Effector memory CD8-positive, alpha-beta T cell (primary cell): Measurements from ENCODE around the gene HES3.
"Not testable (repeated sequence)": the region's sequence is repeated elsewhere in the genome, so short reads cannot be mapped to it uniquely, and the experiment has no call there.

Experiments
- ATAC-seq: fragments of 150-1000 bp; cut with Tn5 transposase; replicated peaks from 2 replicates; pipeline ENCODE4 v1.10.0; 2021; ENCODE audit warnings: mild to moderate bottlenecking, moderate library complexity
- DNase-seq, 3 experiments: peaks; one replicate each; pipeline ENCODE4 v3.0.0; 2021
- H3K27ac Mint-ChIP-seq, 2 donors: one replicate each; pipeline ENCODE4 v1.8.0; 2022; ENCODE audit warnings: mild to moderate bottlenecking in 2 of 2, mixed read lengths in 2 of 2, moderate library complexity in 2 of 2
- H3K27me3 Mint-ChIP-seq, 2 donors: one replicate each; pipeline ENCODE4 v1.8.0; 2022; ENCODE audit warnings: mixed read lengths in 2 of 2
- H3K36me3 Mint-ChIP-seq: one replicate; pipeline ENCODE4 v1.8.0; 2022; ENCODE audit warnings: mild to moderate bottlenecking, moderate library complexity, mixed read lengths; ENCODE audit not compliant: insufficient read depth
- H3K4me1 Mint-ChIP-seq, 2 donors: one replicate each; pipeline ENCODE4 v1.8.0; 2022; ENCODE audit warnings: low read depth in 2 of 2, mixed read lengths in 2 of 2
- H3K4me3 Mint-ChIP-seq, 2 donors: one replicate each; pipeline ENCODE4 v1.8.0; 2022; ENCODE audit warnings: mild to moderate bottlenecking in 2 of 2, mixed read lengths in 2 of 2, moderate library complexity in 2 of 2
- H3K9me3 Mint-ChIP-seq, 2 donors: one replicate each; pipeline ENCODE4 v1.8.0; 2022; ENCODE audit warnings: mixed read lengths in 2 of 2

The HES3 gene

DNA sequence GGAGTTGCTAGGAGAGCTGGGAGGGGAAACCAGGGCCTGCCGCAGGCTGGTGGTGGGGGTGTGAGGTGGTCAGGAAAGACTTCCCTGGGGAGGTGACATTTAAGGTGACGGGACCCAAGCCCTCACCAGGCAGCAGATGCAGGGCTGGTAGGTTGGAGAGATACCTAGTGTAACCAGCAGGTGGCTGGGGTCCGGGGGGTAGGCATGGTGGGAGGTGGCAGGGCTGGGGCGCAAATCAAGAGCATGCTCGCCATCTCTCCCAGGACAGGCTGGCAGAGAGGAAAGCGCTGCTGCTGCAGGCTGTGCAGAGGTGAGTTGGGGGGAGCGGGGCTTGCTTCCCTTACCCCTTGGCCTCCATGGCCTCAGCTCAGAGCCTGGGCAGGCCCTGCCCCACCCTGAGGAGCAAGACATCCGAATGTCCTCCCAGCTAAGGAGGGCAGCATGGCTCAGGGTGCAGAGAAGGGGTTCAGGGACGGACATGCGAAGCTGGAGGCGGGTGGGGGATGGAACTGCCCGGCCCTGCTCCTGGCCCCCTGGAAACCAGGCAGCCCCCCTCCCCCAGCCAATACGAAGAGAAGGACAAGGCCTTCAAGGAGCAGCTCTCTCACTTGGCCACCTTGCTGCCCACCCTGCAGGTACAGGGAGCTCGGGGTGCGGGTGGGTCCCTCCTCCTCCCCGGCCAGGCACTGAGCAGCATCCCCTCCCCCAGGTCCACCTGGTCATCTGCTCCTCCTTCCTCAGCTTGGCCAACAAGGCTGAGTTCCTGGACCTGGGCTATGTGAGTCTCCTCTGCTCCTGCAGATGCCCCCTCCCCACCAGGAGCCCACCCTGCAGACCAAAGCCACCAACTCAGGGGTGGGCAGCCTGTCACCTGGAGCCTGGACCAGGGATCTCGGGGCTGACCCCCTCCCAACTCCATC lies 34.1 kb upstream of the HES3 start:
- H3K4me1 Mint-ChIP-seq, result peaks cover 0 to 8% of the 10 kb centered on the region in 2 donors

DNA sequence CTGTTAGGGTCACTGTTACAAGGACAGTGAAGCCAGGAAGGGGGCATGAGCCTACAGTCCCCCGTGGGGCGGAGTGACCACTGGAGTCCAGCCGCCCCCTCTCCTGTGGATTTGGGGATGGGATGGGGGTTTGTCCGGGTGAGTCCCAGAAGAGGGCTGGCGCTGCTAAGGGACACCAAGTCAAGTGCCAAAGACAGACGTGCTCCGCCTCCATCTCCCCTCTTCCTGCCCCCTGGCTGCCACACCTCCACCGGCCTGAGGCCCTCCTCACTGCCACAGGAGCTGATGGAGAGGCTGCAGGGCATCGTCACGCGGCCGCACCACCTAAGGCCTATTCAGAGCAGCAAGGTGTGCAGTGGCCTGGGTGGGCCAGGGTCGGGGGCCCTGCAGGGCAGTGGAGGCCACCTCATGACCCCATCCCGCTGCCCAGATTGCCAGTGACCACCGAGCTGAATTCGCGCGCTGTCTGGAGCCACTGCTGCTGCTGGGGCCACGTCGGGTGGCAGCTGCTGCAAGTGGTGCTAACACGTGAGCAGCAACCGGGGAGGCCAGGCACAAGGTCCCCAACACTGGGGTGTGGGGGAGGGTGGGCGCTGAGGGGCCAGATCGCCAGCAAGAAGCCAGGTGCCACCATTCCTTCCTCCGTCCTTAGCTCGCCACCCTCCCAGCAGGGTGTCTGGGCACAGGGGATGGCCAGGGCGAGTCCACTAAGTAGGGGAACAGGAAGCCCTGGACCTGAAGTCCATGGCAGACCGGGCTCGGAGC lies 33.2 kb upstream of the HES3 start:
- peaks cover 0 to 8% of the 10 kb centered on the region in 2 donors for H3K4me1 Mint-ChIP-seq
- no peak for ATAC-seq
- H3K27ac Mint-ChIP-seq, result no peak overlapping the region
- no peaks in the 10 kb centered on the region for H3K9me3 Mint-ChIP-seq
- peaks cover 0 to 6% of the 10 kb centered on the region in 2 donors for H3K27me3 Mint-ChIP-seq
- H3K4me3 Mint-ChIP-seq, result no peak overlapping the region
- no peak for DNase-seq
- H3K36me3 Mint-ChIP-seq, result peaks cover 3% of the 10 kb centered on the region

More for the DNA sequence above, 34.1 kb upstream of the HES3 start:
- H3K27ac Mint-ChIP-seq, result no peak overlapping the region
- H3K9me3 Mint-ChIP-seq, result no peaks in the 10 kb centered on the region
- DNase-seq (no peak), ATAC-seq (no peak)
- H3K27me3 Mint-ChIP-seq, result peaks cover 0 to 6% of the 10 kb centered on the region in 2 donors
- H3K4me3 Mint-ChIP-seq, result peak overlapping the region in 1 of 2 donors; percentile 31
- peaks cover 3% of the 10 kb centered on the region for H3K36me3 Mint-ChIP-seq

DNA sequence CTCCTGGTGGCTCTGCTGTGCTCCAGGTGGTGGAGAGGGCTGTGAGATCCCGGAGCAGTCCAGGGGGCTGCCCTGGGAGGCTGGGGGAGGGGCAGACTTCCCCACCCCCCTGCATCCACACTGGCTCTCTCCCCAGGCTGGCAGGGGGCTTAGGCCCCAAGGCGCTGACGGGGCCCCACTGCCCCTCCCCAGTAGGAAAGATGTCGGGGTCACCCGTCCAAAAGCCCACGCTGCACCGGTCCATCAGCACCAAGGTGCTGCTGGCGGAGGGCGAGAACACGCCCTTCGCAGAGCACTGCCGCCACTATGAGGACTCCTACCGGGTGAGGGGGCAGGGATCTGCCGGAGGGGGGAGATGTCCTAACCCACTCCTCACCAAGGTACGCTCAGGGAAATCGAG lies 32.2 kb upstream of the HES3 start:
- peaks cover 0 to 6% of the 10 kb centered on the region in 2 donors for H3K4me1 Mint-ChIP-seq
- no peak overlapping the region for H3K27ac Mint-ChIP-seq
- peaks cover 0 to 5% of the 10 kb centered on the region in 2 donors for H3K27me3 Mint-ChIP-seq
- no peak for ATAC-seq
- peaks cover 3% of the 10 kb centered on the region for H3K36me3 Mint-ChIP-seq
- no peaks in the 10 kb centered on the region for H3K9me3 Mint-ChIP-seq
- no peak for DNase-seq
- H3K4me3 Mint-ChIP-seq, result peak overlapping the region in 1 of 2 donors; percentile 9

DNA sequence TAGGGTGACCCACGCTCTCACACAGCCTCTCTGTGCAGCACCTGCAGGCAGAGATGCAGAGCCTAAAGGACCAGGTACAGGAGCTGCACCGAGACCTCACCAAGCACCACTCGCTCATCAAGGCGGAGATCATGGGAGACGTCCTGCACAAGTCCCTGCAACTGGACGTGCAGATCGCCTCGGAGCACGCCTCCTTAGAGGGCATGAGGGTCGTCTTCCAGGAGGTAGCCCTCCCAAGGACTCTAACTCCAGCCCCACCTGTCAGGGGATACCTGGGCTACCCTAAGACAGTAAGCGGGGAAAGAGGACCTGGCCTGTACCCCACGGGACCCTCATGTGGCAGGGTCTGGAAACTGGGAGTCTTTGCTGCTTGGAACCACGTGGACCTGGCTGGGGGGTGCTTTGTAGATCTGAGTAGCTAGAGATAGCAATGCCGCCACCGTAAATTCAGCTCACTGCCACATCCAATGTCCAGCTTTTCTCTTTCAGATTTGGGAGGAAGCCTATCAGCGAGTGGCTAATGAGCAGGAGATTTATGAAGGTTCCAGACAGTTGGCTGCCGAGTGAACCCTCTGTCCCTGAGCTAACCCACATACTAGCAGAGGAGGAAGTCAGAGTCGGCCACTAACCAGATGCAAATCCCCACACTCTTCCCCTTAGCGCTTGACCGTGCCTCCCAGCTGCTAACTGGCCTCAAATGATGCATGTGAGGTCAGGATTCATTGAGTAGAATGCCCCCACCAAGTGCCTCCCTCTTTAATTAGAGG lies 31.6 kb upstream of the HES3 start:
- DNase-seq (no peak), ATAC-seq (no peak)
- Mint-ChIP-seq H3K9me3 (no peaks in the 10 kb centered on the region), H3K36me3 (peaks cover 3% of the 10 kb centered on the region), H3K27me3 (no peaks in the 10 kb centered on the region), H3K4me3 (peak overlapping the region in 1 of 2 donors; percentile 9), H3K27ac (no peak overlapping the region), H3K4me1 (peaks cover 0 to 3% of the 10 kb centered on the region in 2 donors)

GRCh38 chr1:6218375-6219164 lies 25.4 kb upstream of the HES3 start:
- Mint-ChIP-seq H3K27ac (no peak overlapping the region), H3K9me3 (no peaks in the 10 kb centered on the region), H3K4me3 (no peak overlapping the region), H3K27me3 (no peaks in the 10 kb centered on the region), H3K36me3 (peaks cover 11% of the 10 kb centered on the region), H3K4me1 (no peaks in the 10 kb centered on the region)
- ATAC-seq (no peak), DNase-seq (no peak)

DNA sequence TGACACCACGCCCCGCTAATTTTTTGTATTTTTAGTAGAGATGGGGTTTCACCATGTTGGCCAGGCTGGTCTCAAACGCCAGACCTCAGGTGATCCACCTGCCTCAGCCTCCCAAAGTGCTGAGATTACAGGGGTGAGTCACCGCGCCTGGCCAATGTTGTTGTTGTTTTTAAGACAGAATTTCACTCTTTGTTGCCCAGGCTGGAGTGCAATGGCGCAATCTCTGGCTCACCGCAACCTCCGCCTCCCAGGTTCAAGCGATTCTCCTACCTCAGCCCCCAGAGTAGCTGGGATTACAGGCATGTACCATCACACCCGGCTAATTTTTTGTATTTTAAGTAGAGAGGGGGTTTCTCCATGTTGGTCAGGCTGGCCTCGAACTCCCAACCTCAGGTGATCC lies 24.3 kb upstream of the HES3 start:
- H3K27ac Mint-ChIP-seq, H3K4me3 Mint-ChIP-seq, H3K27me3 Mint-ChIP-seq, H3K4me1 Mint-ChIP-seq, ATAC-seq, H3K9me3 Mint-ChIP-seq, DNase-seq: not testable (repeated sequence)
- H3K36me3 Mint-ChIP-seq, result peaks cover 18% of the 10 kb centered on the region

DNA sequence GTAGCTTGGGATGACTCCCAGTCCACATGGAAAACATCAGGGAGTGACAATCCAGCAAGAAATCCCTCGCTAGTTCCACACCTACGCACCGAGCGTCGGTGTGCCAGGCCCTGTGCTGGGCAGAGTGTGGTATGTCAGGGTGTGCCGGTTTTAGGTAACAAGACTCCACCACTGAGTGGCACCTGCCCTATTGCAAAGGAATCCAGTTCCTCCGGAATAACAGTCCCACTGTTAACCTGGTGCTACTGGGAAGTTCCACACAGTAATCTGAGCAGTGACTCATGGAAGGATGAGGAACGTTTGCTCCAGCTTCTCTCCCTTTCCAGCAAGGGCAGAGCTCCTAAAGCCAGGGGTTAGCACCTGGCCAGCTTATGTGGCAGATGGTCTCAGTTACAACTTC lies 23.7 kb upstream of the HES3 start:
- no peak overlapping the region for H3K27ac Mint-ChIP-seq
- H3K4me3 Mint-ChIP-seq, result no peak overlapping the region
- H3K36me3 Mint-ChIP-seq, result peaks cover 18% of the 10 kb centered on the region
- H3K9me3 Mint-ChIP-seq, result no peaks in the 10 kb centered on the region
- no peaks in the 10 kb centered on the region for H3K27me3 Mint-ChIP-seq
- ATAC-seq (no peak), DNase-seq (no peak)
- no peaks in the 10 kb centered on the region for H3K4me1 Mint-ChIP-seq

DNA sequence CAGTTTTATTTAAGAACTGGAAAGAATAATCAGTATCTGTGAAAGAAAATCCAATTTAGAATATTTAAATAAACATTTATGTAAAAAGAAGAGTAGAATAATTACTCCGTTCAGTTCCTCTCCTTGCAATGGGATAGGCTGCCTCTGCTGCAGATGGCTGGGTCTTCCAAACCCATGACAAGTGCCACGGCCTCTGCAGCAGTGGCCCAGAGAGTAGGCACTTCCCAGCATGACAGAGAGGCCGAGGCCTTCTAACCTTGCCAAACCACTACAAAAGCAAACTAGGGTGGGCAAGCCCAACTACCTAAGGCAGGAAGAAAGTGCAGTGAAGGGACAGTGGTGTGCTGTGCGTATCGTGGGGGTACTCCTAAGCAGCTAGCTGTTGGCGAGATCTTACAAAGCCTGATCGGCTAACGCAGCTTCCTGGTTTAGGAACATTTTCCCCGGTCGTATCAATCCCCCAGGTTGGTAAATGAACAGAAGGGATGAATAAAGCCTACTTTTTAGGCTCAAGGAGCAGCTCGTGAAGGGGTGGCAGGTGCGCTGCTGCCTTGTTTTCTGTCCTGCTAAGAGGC lies 22.7 kb upstream of the HES3 start:
- H3K4me1 Mint-ChIP-seq, result peaks cover 0 to 4% of the 10 kb centered on the region in 2 donors
- no peaks in the 10 kb centered on the region for H3K27me3 Mint-ChIP-seq

DNA sequence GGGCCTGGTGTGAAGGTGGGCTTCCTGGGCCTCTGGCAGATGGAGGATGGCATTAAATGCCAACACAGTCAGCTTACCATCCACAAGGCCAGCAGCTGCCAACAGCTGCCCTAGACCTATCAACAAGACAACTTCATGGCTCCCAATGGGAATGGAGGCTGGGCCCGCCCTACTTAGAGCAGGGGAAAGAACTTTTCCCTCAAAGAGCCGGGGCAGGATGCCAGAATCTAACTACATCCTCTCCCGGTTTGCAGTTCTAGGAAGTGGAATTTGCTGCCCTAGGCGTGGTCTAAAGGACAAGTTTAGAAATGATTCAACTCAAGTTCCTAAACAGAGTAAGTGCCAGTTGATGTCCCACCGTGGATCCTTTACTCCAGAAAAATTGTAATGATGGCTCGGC lies 21.3 kb upstream of the HES3 start:
- H3K4me3 Mint-ChIP-seq, result no peak overlapping the region

More for the DNA sequence above, 22.7 kb upstream of the HES3 start:
- no peak for ATAC-seq
- DNase-seq, result no peak
- Mint-ChIP-seq H3K9me3 (no peaks in the 10 kb centered on the region), H3K27ac (no peak overlapping the region), H3K36me3 (peaks cover 27% of the 10 kb centered on the region), H3K4me3 (no peak overlapping the region)

DNA sequence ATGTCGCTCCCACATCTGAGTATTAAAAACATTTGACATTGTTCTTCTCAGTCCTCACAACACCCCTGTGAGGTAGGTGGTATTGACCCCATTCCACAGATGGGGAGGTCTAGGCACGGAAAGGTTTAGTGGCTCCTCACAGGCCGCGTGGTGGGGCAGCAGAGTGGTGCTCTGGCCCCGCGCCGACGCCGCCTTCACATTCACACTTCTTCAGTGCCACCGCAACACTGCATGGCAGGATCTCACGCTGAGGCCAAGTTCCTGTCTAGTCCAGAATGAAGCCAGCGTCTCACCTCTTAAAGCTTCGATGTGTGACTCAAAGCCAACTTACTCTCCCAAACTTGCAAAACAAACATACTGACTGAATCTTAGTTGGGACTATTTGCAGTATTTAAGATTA lies 20.4 kb upstream of the HES3 start:
- DNase-seq, result no peak
- Mint-ChIP-seq H3K4me3 (no peak overlapping the region), H3K36me3 (peaks cover 37% of the 10 kb centered on the region), H3K4me1 (peaks cover 0 to 6% of the 10 kb centered on the region in 2 donors), H3K27ac (no peak overlapping the region), H3K27me3 (no peaks in the 10 kb centered on the region), H3K9me3 (no peaks in the 10 kb centered on the region)
- no peak for ATAC-seq

More for the DNA sequence above, 21.3 kb upstream of the HES3 start:
- no peaks in the 10 kb centered on the region for H3K9me3 Mint-ChIP-seq
- DNase-seq (no peak), ATAC-seq (no peak)
- H3K27ac Mint-ChIP-seq, result no peak overlapping the region
- H3K27me3 Mint-ChIP-seq, result no peaks in the 10 kb centered on the region
- H3K4me1 Mint-ChIP-seq, result peaks cover 0 to 6% of the 10 kb centered on the region in 2 donors
- peaks cover 34% of the 10 kb centered on the region for H3K36me3 Mint-ChIP-seq

GRCh38 chr1:6224718-6225117 lies 19.3 kb upstream of the HES3 start:
- DNase-seq, result no peak
- Mint-ChIP-seq H3K27ac (no peak overlapping the region), H3K4me1 (peaks cover 0 to 6% of the 10 kb centered on the region in 2 donors), H3K36me3 (peaks cover 42% of the 10 kb centered on the region), H3K9me3 (no peaks in the 10 kb centered on the region), H3K4me3 (no peak overlapping the region), H3K27me3 (no peaks in the 10 kb centered on the region)
- ATAC-seq, result no peak

DNA sequence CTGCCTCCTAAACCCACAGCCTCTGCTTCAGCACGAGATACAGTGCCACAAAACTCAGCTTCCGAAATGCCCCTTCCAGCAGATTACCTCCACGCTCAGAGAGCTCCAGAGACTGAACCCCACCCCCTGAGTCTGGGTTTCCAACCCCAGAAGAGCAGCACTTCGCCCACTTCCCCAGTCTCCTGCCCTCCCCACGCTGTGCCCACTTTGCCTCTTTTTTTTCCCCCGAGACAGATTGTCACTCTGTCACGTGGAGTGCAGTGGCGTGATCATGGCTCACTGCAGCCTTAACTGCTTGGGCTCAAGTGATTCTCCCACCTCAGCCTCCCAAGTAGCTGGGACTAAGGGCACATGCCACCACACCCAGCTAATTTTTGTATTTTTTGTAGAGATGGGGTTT lies 18.3 kb upstream of the HES3 start:
- H3K27me3 Mint-ChIP-seq, result no peaks in the 10 kb centered on the region
- H3K4me3 Mint-ChIP-seq, result no peak overlapping the region
- no peak for ATAC-seq
- H3K36me3 Mint-ChIP-seq, result peaks cover 49% of the 10 kb centered on the region
- H3K9me3 Mint-ChIP-seq, result no peaks in the 10 kb centered on the region
- no peak overlapping the region for H3K27ac Mint-ChIP-seq
- peaks cover 0 to 6% of the 10 kb centered on the region in 2 donors for H3K4me1 Mint-ChIP-seq
- DNase-seq, result no peak
